Thyroid gland (tissue), 4 donors: ENCODE data around the gene FAM78B. TPM values are rescaled to one million over a fixed set of nuclear protein-coding genes. Genes with fewer than 3 reads are reported as not detected.

Experiments
- DNase-seq, 2 donors: peaks; one replicate each; pipeline ENCODE4 v3.0.0-alpha.2; 2019
- H3K27ac ChIP-seq, 3 donors: fragments of 200-600 bp; sonication (generic); 1 replicate in 2 of 3; 2 replicates in 1 of 3; pipeline ENCODE4 v1.5.1; 2016 to 2019; ENCODE audit warnings: mild to moderate bottlenecking in 1 of 3, moderate library complexity in 1 of 3
- H3K27me3 ChIP-seq: fragments of 200-600 bp; sonication (generic); one replicate; pipeline ENCODE4 v1.5.1; 2019
- H3K36me3 ChIP-seq, 2 donors: fragments of 200-600 bp; sonication (generic); one replicate each; pipeline ENCODE4 v1.5.1; 2016 to 2019
- H3K4me1 ChIP-seq, 2 donors: fragments of 200-600 bp; sonication (generic); one replicate each; pipeline ENCODE4 v1.5.1; 2017 to 2019
- H3K4me3 ChIP-seq, 3 donors: fragments of 200-600 bp; sonication (generic); replicated peaks in 1 of 3; 1 replicate in 2 of 3; 2 replicates in 1 of 3; pipeline ENCODE4 v1.5.1; 2016; ENCODE audit warnings: mild to moderate bottlenecking in 1 of 3
- H3K9me3 ChIP-seq: fragments of 200-600 bp; sonication (generic); one replicate; pipeline ENCODE4 v1.5.1; 2017
- CTCF ChIP-seq, 6 experiments: fragments of 200-600 bp in 3 of 6; fragments of 450-650 bp in 3 of 6; sonication (generic) in 3 of 6; IDR thresholded peaks; one replicate each; pipeline ENCODE4 v1.5.1; 2016 to 2019; ENCODE audit warnings: antibody characterized with exemption in 6 of 6, mild to moderate bottlenecking in 2 of 6, inconsistent platforms in 1 of 6, moderate library complexity in 1 of 6
- POLR2A ChIP-seq, 2 donors: fragments of 450-650 bp; IDR thresholded peaks; one replicate each; pipeline ENCODE4 v1.6.1; 2017; ENCODE audit warnings: antibody characterized with exemption in 2 of 2, mild to moderate bottlenecking in 2 of 2, moderate library complexity in 1 of 2
- WGBS, 2 donors: methylation state at CpG; one replicate each; pipeline ENCODE4 v1.1.5; 2017; 5-methylcytosine and 5-hydroxymethylcytosine counted together
- intact Hi-C: fragments of 100-400 bp; cut with DNase I; formaldehyde crosslinking; loops from one replicate; pipeline ENCODE4 v1.15.1; 2023
- total RNA-seq, 4 donors: library from RNA; depleted of rRNA; stranded (reverse); fragments of >200 nt; gene quantifications; one replicate each; pipeline ENCODE4 v1.2.3, GENCODE V29; 2016

Gene FAM78B
- total RNA-seq, 4 donors from 2014 or later = 3.3 to 4.7 (median 3.8) TPM

GRCh38 chr1:166088572-166088955, 78.2 kb downstream of the FAM78B start:
- H3K9me3 ChIP-seq = no peaks in the 10 kb centered on the region
- no peak for DNase-seq
- no peaks in the 10 kb centered on the region for H3K27me3 ChIP-seq
- no peaks in the 10 kb centered on the region for H3K36me3 ChIP-seq
- TF ChIP-seq CTCF (IDR thresholded peaks at IDR 0.05) = no peak
- no peak for TF ChIP-seq POLR2A (IDR thresholded peaks at IDR 0.05)
- no peaks in the 10 kb centered on the region for H3K4me1 ChIP-seq
- 68 to 76% methylated on average over 2 to 4 of the region's 4 CpGs for WGBS, 2 donors
- no peak overlapping the region for H3K27ac ChIP-seq
- intact Hi-C loops = no loop called here
- no peak overlapping the region for H3K4me3 ChIP-seq

- no peaks in the 10 kb centered on the region for H3K9me3 ChIP-seq
- no peaks in the 10 kb centered on the region for H3K36me3 ChIP-seq
- TF ChIP-seq POLR2A (IDR thresholded peaks at IDR 0.05) = no peak
- TF ChIP-seq CTCF (IDR thresholded peaks at IDR 0.05) = no peak
- H3K4me3 ChIP-seq = no peak overlapping the region
- DNase-seq = no peak
- H3K27me3 ChIP-seq = no peaks in the 10 kb centered on the region
- H3K4me1 ChIP-seq = no peaks in the 10 kb centered on the region
- H3K27ac ChIP-seq = no peak overlapping the region
- WGBS, 2 donors = 85 to 89% methylated on average over 8 of the region's 8 CpGs
- intact Hi-C loops = no loop called here
Measured at GRCh38 chr1:166087734-166088571, 78.8 kb downstream of the FAM78B start.

GRCh38 chr1:166086113-166086883, 80.5 kb downstream of the FAM78B start:
- Histone ChIP-seq H3K9me3 (no peaks in the 10 kb centered on the region), H3K36me3 (no peaks in the 10 kb centered on the region), H3K4me3 (no peak overlapping the region), H3K27me3 (no peaks in the 10 kb centered on the region), H3K4me1 (no peaks in the 10 kb centered on the region), H3K27ac (no peak overlapping the region)
- DNase-seq = no peak
- 43 to 54% methylated on average over 6 of the region's 6 CpGs for WGBS, 2 donors
- TF ChIP-seq POLR2A (IDR thresholded peaks at IDR 0.05) = no peak
- no peak for TF ChIP-seq CTCF (IDR thresholded peaks at IDR 0.05)
- intact Hi-C loops = no loop called here

GRCh38 chr1:166084613-166085012, 82.2 kb downstream of the FAM78B start:
- no peaks in the 10 kb centered on the region for H3K9me3 ChIP-seq
- H3K27me3 ChIP-seq = no peaks in the 10 kb centered on the region
- no peaks in the 10 kb centered on the region for H3K4me1 ChIP-seq
- WGBS, 2 donors = 92 to 96% methylated on average over 3 of the region's 3 CpGs
- H3K36me3 ChIP-seq = no peaks in the 10 kb centered on the region
- DNase-seq = no peak
- H3K27ac ChIP-seq = no peak overlapping the region
- intact Hi-C loops = no loop called here
- no peak overlapping the region for H3K4me3 ChIP-seq
- no peak for TF ChIP-seq CTCF (IDR thresholded peaks at IDR 0.05)
- TF ChIP-seq POLR2A (IDR thresholded peaks at IDR 0.05) = no peak

GRCh38 chr1:166083887-166084286, 82.9 kb downstream of the FAM78B start:
- H3K27ac ChIP-seq = no peak overlapping the region
- no peaks in the 10 kb centered on the region for H3K36me3 ChIP-seq
- no peak overlapping the region for H3K4me3 ChIP-seq
- H3K9me3 ChIP-seq = no peaks in the 10 kb centered on the region
- H3K4me1 ChIP-seq = no peaks in the 10 kb centered on the region
- WGBS, 2 donors = 27 to 41% methylated on average over 2 of the region's 2 CpGs
- DNase-seq = no peak
- no peak for TF ChIP-seq CTCF (IDR thresholded peaks at IDR 0.05)
- no peak for TF ChIP-seq POLR2A (IDR thresholded peaks at IDR 0.05)
- intact Hi-C loops = no loop called here
- H3K27me3 ChIP-seq = no peaks in the 10 kb centered on the region
